ENCODE data around the gene GINS1. TPM values are rescaled to one million over a fixed set of nuclear protein-coding genes. Genes with fewer than 3 reads are reported as not detected.

Gene GINS1
- total and polyA plus RNA-seq, 2 donors (not counting 3 experiments of a cell fraction or from before 2014, with no cell fraction given): 8.2 to 26.3 TPM

DNA sequence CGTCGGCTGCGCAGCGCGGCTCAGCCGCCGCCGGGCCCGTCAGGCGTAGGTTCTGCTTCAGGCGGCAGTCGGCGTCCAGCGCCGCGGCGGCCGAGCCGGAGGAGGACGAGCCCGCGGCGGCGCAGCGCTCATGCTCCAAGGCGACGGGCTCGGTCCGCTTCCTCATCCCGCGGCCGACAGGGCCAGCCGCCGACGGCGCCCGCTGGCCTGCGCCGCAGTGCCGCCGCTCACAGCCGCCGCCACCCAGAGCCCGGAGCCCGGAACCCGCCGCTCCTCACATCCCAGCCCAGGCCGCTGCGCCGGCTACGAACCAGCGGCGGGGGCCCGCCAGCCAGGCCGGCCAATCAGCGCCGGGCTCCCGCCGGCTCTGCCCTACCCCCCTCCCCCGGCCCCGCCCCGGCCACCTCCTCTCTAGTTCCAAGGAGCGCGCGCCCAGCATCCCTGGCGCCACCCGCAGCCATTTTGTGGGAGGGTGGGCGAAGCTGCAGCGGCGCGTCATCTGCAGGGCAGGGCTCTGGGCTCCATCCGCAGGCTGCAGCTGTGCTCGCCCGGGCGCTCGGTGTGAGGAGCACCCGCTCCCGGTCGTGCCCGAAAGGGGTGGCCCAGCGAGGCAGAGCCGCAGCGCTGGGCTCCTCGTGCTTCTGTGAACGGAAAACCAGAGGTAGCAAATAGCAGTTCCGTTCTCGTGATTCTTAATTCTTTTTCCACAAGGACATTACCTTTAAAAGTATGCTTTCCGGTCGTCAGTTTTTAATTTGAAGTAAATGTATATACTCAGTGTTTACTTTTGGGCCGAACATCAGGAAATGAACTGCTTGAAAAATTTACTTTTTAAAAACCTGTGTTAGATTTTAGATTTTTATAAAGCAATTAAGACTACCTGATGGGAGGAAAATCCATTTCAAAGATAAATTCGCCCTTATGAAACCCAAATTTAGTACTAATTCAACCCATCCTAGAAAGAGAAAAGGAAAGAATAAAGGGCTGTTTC, 16.6 kb upstream of the GINS1 start, which contains the start of gene ABHD12:
Gene ABHD12, minus strand, starts transcription at position 298 of the 991 bp plus-strand sequence. Its CDS starts 132 bp downstream, at position 166.
- no peaks in the 10 kb centered on the region for H4K20me1 ChIP-seq (replicated peaks; ENCODE audit: control insufficient read depth, extremely low read depth, insufficient read depth, low read length)
- dilution Hi-C loops (cut with MboI; ENCODE audit: extremely low pct_ligation_motif_present, low sequenced_read_pairs) (no loop called here), intact Hi-C loops (cut with micrococcal nuclease) (loop anchor here (1.0 to 10.0 kb wide), 9 partner anchors 16 to 398 kb away; partner anchors contain the start of genes ACSS1, APMAP, ENTPD6 and GINS1)
- H2AFZ ChIP-seq (ENCODE audit: low read depth, low read length): peak within 1 kb of the TSS; percentile 85
- H3K9me3 ChIP-seq (replicated peaks; ENCODE audit: control insufficient read depth, insufficient read depth, low read length): no peaks in the 10 kb centered on the region
- H3K9ac ChIP-seq (replicated peaks; ENCODE audit: extremely low read depth, insufficient read depth, low read length): peak within 1 kb of the TSS; percentile 91
- BruUV-seq (replicated peaks): TSS peak; percentile 93
- H3K9me1 ChIP-seq (replicated peaks; ENCODE audit: control insufficient read depth, extremely low read depth, insufficient read depth, low read length): no peaks in the 10 kb centered on the region
- H3K79me2 ChIP-seq (ENCODE audit: control insufficient read depth, insufficient read depth, low read length): peaks cover 23% of the 10 kb centered on the region
- ChIA-PET POLR2A (interaction anchor here (0.7 to 1.3 kb wide), 5 partner anchors 8 to 310 kb away, joined by 3 to 6 read pairs (median 5); partner anchors contain the start of gene GINS1), CTCF (interaction anchor here (0.6 to 1.7 kb wide), 10 partner anchors 9 to 1692 kb away, joined by 3 to 17 read pairs (median 4); no protein-coding TSS in a partner anchor)
- DNase-seq (ENCODE audit: low read depth, low spot score): peak; percentile 96
- peak; percentile 90 for FAIRE-seq
- H3K4me3 ChIP-seq (replicated peaks in 1 of 3; ENCODE audit: insufficient read depth in 1 of 3, low read depth in 1 of 3, low read length in 3 of 3): peak within 1 kb of the TSS; percentile 79 to 81 (median 80)
- H3K36me3 ChIP-seq (ENCODE audit: control insufficient read depth in 2 of 2, extremely low read depth in 1 of 2, insufficient read depth in 2 of 2, low read length in 2 of 2): peaks cover 0 to 2% of the 10 kb centered on the region in 2 experiments
- H3K27me3 ChIP-seq (ENCODE audit: control insufficient read depth in 2 of 2, insufficient read depth in 2 of 2, low read length in 2 of 2): peaks cover 0 to 1% of the 10 kb centered on the region in 2 experiments
- peak within 1 kb of the TSS; percentile 76 for H3K27ac ChIP-seq (ENCODE audit: insufficient read depth, low read depth, low read length)
- TF ChIP-seq EZH2 (IDR thresholded peaks at IDR 0.05; ENCODE audit: borderline replicate concordance, low read depth, low read length, severe bottlenecking) (no peak), POLR2AphosphoS5 (IDR thresholded peaks at IDR 0.05; ENCODE audit: insufficient read depth, low read depth, low read length) (peak; percentile 79), FOS (IDR thresholded peaks at IDR 0.05; ENCODE audit: borderline replicate concordance, insufficient read depth, low read length) (no peak), MYC (IDR thresholded peaks at IDR 0.05; ENCODE audit: low read depth, low read length) (no peak), GATA2 (IDR thresholded peaks at IDR 0.05; ENCODE audit: insufficient read depth, insufficient read length, low read depth, low read length) (no peak), JUN (IDR thresholded peaks at IDR 0.05; ENCODE audit: borderline replicate concordance, insufficient read depth, insufficient read length, low read depth) (no peak), POLR2A (IDR thresholded peaks at IDR 0.05; ENCODE audit: low read depth, low read length) (peak; percentile 93), CTCF (IDR thresholded peaks at IDR 0.05; ENCODE audit: extremely low read depth in 1 of 2, insufficient read depth in 1 of 2, low read depth in 1 of 2, low read length in 2 of 2) (no peak)
- TF ChIP-seq, protein P1, sequence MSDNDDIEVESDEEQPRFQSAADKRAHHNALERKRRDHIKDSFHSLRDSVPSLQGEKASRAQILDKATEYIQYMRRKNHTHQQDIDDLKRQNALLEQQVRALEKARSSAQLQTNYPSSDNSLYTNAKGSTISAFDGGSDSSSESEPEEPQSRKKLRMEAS (IDR thresholded peaks at IDR 0.05; ENCODE audit: insufficient read depth, insufficient read length): no peak
- H3K4me1 ChIP-seq (ENCODE audit: control insufficient read depth, extremely low read depth, insufficient read depth, low read length): peaks cover 9% of the 10 kb centered on the region
- H3K4me2 ChIP-seq (ENCODE audit: insufficient read depth, low read length): peak within 1 kb of the TSS; percentile 98

All from endothelial cell of umbilical vein (primary cell).